SJCRH30 (cell line): ENCODE results near the gene ADSL. TPM values are rescaled to one million over a fixed set of nuclear protein-coding genes. Genes with fewer than 3 reads are reported as not detected.
A peak's percentile ranks its signal among the peaks of the same experiment; 100 is the strongest.

Experiments used
- DNase-seq, 2 experiments: peaks; one replicate each; pipeline ENCODE4 v3.0.0-alpha.2; 2015 to 2020
- H3K27ac ChIP-seq: fragments of 250-450 bp; sonication (Bioruptor Pico); 2 replicates; pipeline ENCODE4 v1.5.1; 2020; ENCODE audit warnings: mild to moderate bottlenecking, moderate library complexity
- H3K27me3 ChIP-seq: fragments of 250-450 bp; sonication (Bioruptor Pico); 2 replicates; pipeline ENCODE4 v1.5.1; 2020; ENCODE audit warnings: mild to moderate bottlenecking, moderate library complexity
- H3K36me3 ChIP-seq: fragments of 250-450 bp; sonication (Bioruptor Pico); 2 replicates; pipeline ENCODE4 v1.5.1; 2020; ENCODE audit warnings: mild to moderate bottlenecking, moderate library complexity
- H3K4me1 ChIP-seq: fragments of 250-450 bp; sonication (Bioruptor Pico); 2 replicates; pipeline ENCODE4 v1.5.1; 2020; ENCODE audit warnings: mild to moderate bottlenecking, moderate library complexity
- H3K4me3 ChIP-seq: fragments of 250-450 bp; sonication (Bioruptor Pico); 2 replicates; pipeline ENCODE4 v1.5.1; 2020; ENCODE audit warnings: mild to moderate bottlenecking, moderate library complexity
- H3K9me3 ChIP-seq: fragments of 250-450 bp; sonication (Bioruptor Pico); replicated peaks from 2 replicates; pipeline ENCODE4 v1.5.1; 2020; ENCODE audit warnings: mild to moderate bottlenecking, moderate library complexity
- total RNA-seq: library from RNA; depleted of rRNA; stranded (reverse); fragments of >200 nt; shearing (Covaris generic); gene quantifications from 2 replicates; pipeline ENCODE4 v1.2.3, GENCODE V29; 2014

ADSL gene
- total RNA-seq, 1 experiment from 2014 or later, result 134 TPM

GRCh38 chr22:40334899-40335298, 11.4 kb upstream of the ADSL start:
- H3K9me3 ChIP-seq, result no peaks in the 10 kb centered on the region
- H3K36me3 ChIP-seq, result no peaks in the 10 kb centered on the region; the same call in 1 of the 2 replicates
- H3K27me3 ChIP-seq, result no peaks in the 10 kb centered on the region
- no peak overlapping the region for H3K27ac ChIP-seq
- DNase-seq, result no peak
- H3K4me1 ChIP-seq, result no peaks in the 10 kb centered on the region
- H3K4me3 ChIP-seq, result no peak overlapping the region

GRCh38 chr22:40335358-40335757, 10.9 kb upstream of the ADSL start:
- no peak for DNase-seq
- Histone ChIP-seq H3K27me3 (no peaks in the 10 kb centered on the region), H3K9me3 (no peaks in the 10 kb centered on the region), H3K4me3 (no peak overlapping the region), H3K27ac (no peak overlapping the region), H3K36me3 (no peaks in the 10 kb centered on the region; the same call in 1 of the 2 replicates), H3K4me1 (no peaks in the 10 kb centered on the region)

- Histone ChIP-seq H3K9me3 (no peaks in the 10 kb centered on the region), H3K27me3 (no peaks in the 10 kb centered on the region), H3K4me1 (no peaks in the 10 kb centered on the region), H3K27ac (no peak overlapping the region), H3K36me3 (no peaks in the 10 kb centered on the region), H3K4me3 (no peak overlapping the region)
- DNase-seq, result no peak
These were observed 6.3 kb upstream of the ADSL start for GRCh38 chr22:40340044-40340443.

- Histone ChIP-seq H3K27ac (no peak overlapping the region), H3K4me3 (no peak overlapping the region), H3K36me3 (no peaks in the 10 kb centered on the region), H3K27me3 (no peaks in the 10 kb centered on the region), H3K4me1 (no peaks in the 10 kb centered on the region), H3K9me3 (no peaks in the 10 kb centered on the region)
- no peak for DNase-seq
These were observed 4.7 kb upstream of the ADSL start for GRCh38 chr22:40341604-40342003.

GRCh38 chr22:40342521-40342920, 3.8 kb upstream of the ADSL start:
- H3K4me3 ChIP-seq, result no peak overlapping the region
- H3K4me1 ChIP-seq, result no peaks in the 10 kb centered on the region; the same call in 1 of the 2 replicates
- H3K9me3 ChIP-seq, result no peaks in the 10 kb centered on the region
- no peaks in the 10 kb centered on the region for H3K27me3 ChIP-seq
- H3K36me3 ChIP-seq, result no peaks in the 10 kb centered on the region
- no peak for DNase-seq
- H3K27ac ChIP-seq, result no peak overlapping the region

- Histone ChIP-seq H3K9me3 (no peaks in the 10 kb centered on the region), H3K27me3 (no peaks in the 10 kb centered on the region), H3K4me3 (peak overlapping the region; percentile 94), H3K36me3 (peaks cover 9% of the 10 kb centered on the region), H3K4me1 (no peaks in the 10 kb centered on the region; the same call in 1 of the 2 replicates), H3K27ac (no peak overlapping the region; the same call in 1 of the 2 replicates)
- DNase-seq, result peak in 1 of 2 experiments; percentile 11
These were observed 1.0 kb upstream of the ADSL start for GRCh38 chr22:40345271-40345670.

GRCh38 chr22:40345815-40346184, 500 bp upstream of the ADSL start:
- Histone ChIP-seq H3K27me3 (no peaks in the 10 kb centered on the region), H3K27ac (peak overlapping the region; percentile 90), H3K9me3 (no peaks in the 10 kb centered on the region), H3K4me1 (no peaks in the 10 kb centered on the region; the same call in 1 of the 2 replicates), H3K4me3 (peak overlapping the region; percentile 94), H3K36me3 (peaks cover 9% of the 10 kb centered on the region)
- DNase-seq, result peak in 1 of 2 experiments; percentile 44

GRCh38 chr22:40347300-40347699, 1.0 kb downstream of the ADSL start:
- no peak for DNase-seq
- peak overlapping the region; percentile 90 for H3K27ac ChIP-seq

GRCh38 chr22:40348025-40348658, 1.8 kb downstream of the ADSL start:
- no peak overlapping the region for H3K27ac ChIP-seq
- DNase-seq, result peak; percentile 24 to 55
- no peaks in the 10 kb centered on the region for H3K9me3 ChIP-seq
- no peaks in the 10 kb centered on the region for H3K27me3 ChIP-seq
- H3K36me3 ChIP-seq, result peaks cover 24% of the 10 kb centered on the region
- H3K4me1 ChIP-seq, result no peaks in the 10 kb centered on the region; the same call in 1 of the 2 replicates
- H3K4me3 ChIP-seq, result peak overlapping the region; percentile 94

More at GRCh38 chr22:40347300-40347699, 1.0 kb downstream of the ADSL start:
- Histone ChIP-seq H3K27me3 (no peaks in the 10 kb centered on the region), H3K4me1 (no peaks in the 10 kb centered on the region; the same call in 1 of the 2 replicates), H3K9me3 (no peaks in the 10 kb centered on the region), H3K4me3 (peak overlapping the region; percentile 94), H3K36me3 (peaks cover 16% of the 10 kb centered on the region)

GRCh38 chr22:40352763-40353162, 6.5 kb downstream of the ADSL start:
- Histone ChIP-seq H3K4me1 (no peaks in the 10 kb centered on the region; the same call in 1 of the 2 replicates), H3K9me3 (no peaks in the 10 kb centered on the region), H3K27ac (no peak overlapping the region), H3K36me3 (peaks cover 51% of the 10 kb centered on the region), H3K27me3 (no peaks in the 10 kb centered on the region), H3K4me3 (no peak overlapping the region)
- DNase-seq, result no peak

GRCh38 chr22:40361100-40361499, 14.8 kb downstream of the ADSL start:
- Histone ChIP-seq H3K9me3 (no peaks in the 10 kb centered on the region), H3K27me3 (no peaks in the 10 kb centered on the region), H3K36me3 (peaks cover 78% of the 10 kb centered on the region), H3K4me3 (no peak overlapping the region), H3K4me1 (no peaks in the 10 kb centered on the region), H3K27ac (no peak overlapping the region)
- no peak for DNase-seq

GRCh38 chr22:40363059-40363458, 16.8 kb downstream of the ADSL start:
- H3K4me3 ChIP-seq, result no peak overlapping the region
- H3K9me3 ChIP-seq, result no peaks in the 10 kb centered on the region
- peaks cover 86% of the 10 kb centered on the region for H3K36me3 ChIP-seq
- H3K4me1 ChIP-seq, result no peaks in the 10 kb centered on the region
- DNase-seq, result no peak
- H3K27me3 ChIP-seq, result no peaks in the 10 kb centered on the region
- no peak overlapping the region for H3K27ac ChIP-seq

GRCh38 chr22:40364431-40364830, 18.1 kb downstream of the ADSL start:
- no peaks in the 10 kb centered on the region for H3K9me3 ChIP-seq
- DNase-seq, result no peak
- H3K36me3 ChIP-seq, result peaks cover 80% of the 10 kb centered on the region
- H3K4me3 ChIP-seq, result no peak overlapping the region
- H3K4me1 ChIP-seq, result no peaks in the 10 kb centered on the region
- H3K27me3 ChIP-seq, result no peaks in the 10 kb centered on the region
- H3K27ac ChIP-seq, result no peak overlapping the region

- no peak for DNase-seq
- H3K4me3 ChIP-seq, result no peak overlapping the region
- no peak overlapping the region for H3K27ac ChIP-seq
- H3K9me3 ChIP-seq, result no peaks in the 10 kb centered on the region
- peaks cover 65% of the 10 kb centered on the region for H3K36me3 ChIP-seq
- H3K27me3 ChIP-seq, result no peaks in the 10 kb centered on the region
- no peaks in the 10 kb centered on the region for H3K4me1 ChIP-seq
These were observed 19.8 kb downstream of the ADSL start for GRCh38 chr22:40366068-40366467.

GRCh38 chr22:40367342-40367741, 21.0 kb downstream of the ADSL start:
- no peak for DNase-seq
- Histone ChIP-seq H3K4me1 (no peaks in the 10 kb centered on the region), H3K27me3 (no peaks in the 10 kb centered on the region), H3K4me3 (no peak overlapping the region), H3K36me3 (peaks cover 52% of the 10 kb centered on the region), H3K9me3 (no peaks in the 10 kb centered on the region), H3K27ac (no peak overlapping the region)

- peaks cover 46% of the 10 kb centered on the region for H3K36me3 ChIP-seq
- H3K9me3 ChIP-seq, result no peaks in the 10 kb centered on the region
- no peak overlapping the region for H3K27ac ChIP-seq
- no peak overlapping the region for H3K4me3 ChIP-seq
- peak in 1 of 2 experiments; percentile 14 for DNase-seq
- H3K4me1 ChIP-seq, result no peaks in the 10 kb centered on the region
- no peaks in the 10 kb centered on the region for H3K27me3 ChIP-seq
These were observed 21.7 kb downstream of the ADSL start for GRCh38 chr22:40368016-40368415.
